Natural killer cell treated with Interleukin-12 subunit alpha and Interleukin-12 subunit beta and Interleukin-15 and Interleukin-18, amount 100 ng/mL, for 72 hours (primary cell): ENCODE results near the gene TRIM24. TPM values are rescaled to one million over a fixed set of nuclear protein-coding genes. Genes with fewer than 3 reads are reported as not detected.
"Not testable (repeated sequence)": the region's sequence is repeated elsewhere in the genome, so short reads cannot be mapped to it uniquely, and the experiment has no call there.

Source experiments
- ATAC-seq, 2 donors: fragments of 150-1000 bp; cut with Tn5 transposase in 1 of 2; sonication (Bioruptor Pico), chemical (Tn5 transposase) in 1 of 2; 2 replicates each; pipeline ENCODE4 v1.10.0; 2021
- DNase-seq: peaks from one replicate; pipeline ENCODE4 v3.0.0; 2022; ENCODE audit warnings: low spot score
- H3K27ac Mint-ChIP-seq, 2 donors: 1 replicate in 1 of 2; 2 replicates in 1 of 2; pipeline ENCODE4 v1.8.0; 2022; ENCODE audit warnings: mixed read lengths in 2 of 2, mild to moderate bottlenecking in 1 of 2, moderate library complexity in 1 of 2
- H3K27me3 Mint-ChIP-seq, 2 donors: 1 replicate in 1 of 2; 2 replicates in 1 of 2; pipeline ENCODE4 v1.8.0; 2022; ENCODE audit warnings: mixed read lengths in 2 of 2
- H3K36me3 Mint-ChIP-seq: one replicate; pipeline ENCODE4 v1.8.0; 2022; ENCODE audit warnings: mixed read lengths
- H3K4me1 Mint-ChIP-seq, 2 donors: 1 replicate in 1 of 2; 2 replicates in 1 of 2; pipeline ENCODE4 v1.8.0; 2022; ENCODE audit warnings: low read depth in 2 of 2, mixed read lengths in 2 of 2, mild to moderate bottlenecking in 1 of 2
- H3K4me3 Mint-ChIP-seq: one replicate; pipeline ENCODE4 v1.8.0; 2022; ENCODE audit warnings: mixed read lengths
- H3K9me3 Mint-ChIP-seq: 2 replicates; pipeline ENCODE4 v1.8.0; 2022; ENCODE audit warnings: mixed read lengths
- total RNA-seq, 2 donors: library from RNA; stranded (reverse); gene quantifications; one replicate each; pipeline ENCODE4 v1.2.3, GENCODE V29; 2022

Gene TRIM24
- total RNA-seq, 2 donors from 2014 or later = 15.2 to 26.2 TPM

- no peaks in the 10 kb centered on the region for H3K9me3 Mint-ChIP-seq
- no peaks in the 10 kb centered on the region for H3K27me3 Mint-ChIP-seq
- no peaks in the 10 kb centered on the region for H3K36me3 Mint-ChIP-seq
- H3K4me3 Mint-ChIP-seq = no peak overlapping the region
- DNase-seq (no peak), ATAC-seq (no peak)
- no peak overlapping the region for H3K27ac Mint-ChIP-seq
- H3K4me1 Mint-ChIP-seq = peaks cover 37% of the 10 kb centered on the region in 2 donors
These were observed 10.5 kb downstream of the TRIM24 start for GRCh38 chr7:138470391-138471157.

- peaks cover 38 to 43% of the 10 kb centered on the region in 2 donors for H3K4me1 Mint-ChIP-seq
- no peaks in the 10 kb centered on the region for H3K27me3 Mint-ChIP-seq
- H3K27ac Mint-ChIP-seq = no peak overlapping the region
- ATAC-seq (no peak), DNase-seq (no peak)
- no peaks in the 10 kb centered on the region for H3K36me3 Mint-ChIP-seq
- no peak overlapping the region for H3K4me3 Mint-ChIP-seq
- H3K9me3 Mint-ChIP-seq = no peaks in the 10 kb centered on the region
These were observed 12.4 kb downstream of the TRIM24 start for GRCh38 chr7:138472292-138473079.

GRCh38 chr7:138475377-138475776, 15.3 kb downstream of the TRIM24 start:
- H3K27ac Mint-ChIP-seq = no peak overlapping the region
- H3K9me3 Mint-ChIP-seq = no peaks in the 10 kb centered on the region
- no peak overlapping the region for H3K4me3 Mint-ChIP-seq
- DNase-seq = no peak
- ATAC-seq = no peak
- H3K27me3 Mint-ChIP-seq = no peaks in the 10 kb centered on the region
- H3K36me3 Mint-ChIP-seq = no peaks in the 10 kb centered on the region
- peaks cover 44 to 50% of the 10 kb centered on the region in 2 donors for H3K4me1 Mint-ChIP-seq

GRCh38 chr7:138477081-138477578, 17.1 kb downstream of the TRIM24 start:
- H3K27me3 Mint-ChIP-seq = no peaks in the 10 kb centered on the region
- H3K4me1 Mint-ChIP-seq = peaks cover 46 to 51% of the 10 kb centered on the region in 2 donors
- H3K9me3 Mint-ChIP-seq = no peaks in the 10 kb centered on the region
- H3K4me3 Mint-ChIP-seq = no peak overlapping the region
- H3K36me3 Mint-ChIP-seq = no peaks in the 10 kb centered on the region
- ATAC-seq (no peak), DNase-seq (no peak)
- H3K27ac Mint-ChIP-seq = no peak overlapping the region

GRCh38 chr7:138477581-138477980, 17.5 kb downstream of the TRIM24 start:
- no peaks in the 10 kb centered on the region for H3K9me3 Mint-ChIP-seq
- H3K4me1 Mint-ChIP-seq = peaks cover 42 to 48% of the 10 kb centered on the region in 2 donors
- no peak overlapping the region for H3K27ac Mint-ChIP-seq
- H3K36me3 Mint-ChIP-seq = no peaks in the 10 kb centered on the region
- no peak overlapping the region for H3K4me3 Mint-ChIP-seq
- DNase-seq = no peak
- no peaks in the 10 kb centered on the region for H3K27me3 Mint-ChIP-seq
- ATAC-seq = no peak

- H3K27me3 Mint-ChIP-seq = no peaks in the 10 kb centered on the region
- H3K4me3 Mint-ChIP-seq = peak overlapping the region; percentile 24
- no peaks in the 10 kb centered on the region for H3K36me3 Mint-ChIP-seq
- no peaks in the 10 kb centered on the region for H3K9me3 Mint-ChIP-seq
- peaks cover 44 to 54% of the 10 kb centered on the region in 2 donors for H3K4me1 Mint-ChIP-seq
- H3K27ac Mint-ChIP-seq = peak overlapping the region; percentile 34 to 71
- ATAC-seq (peak; percentile 73 to 75), DNase-seq (no peak)
These were observed 18.4 kb downstream of the TRIM24 start for GRCh38 chr7:138478499-138478908.

- Mint-ChIP-seq H3K9me3 (no peaks in the 10 kb centered on the region), H3K36me3 (no peaks in the 10 kb centered on the region), H3K4me3 (no peak overlapping the region), H3K27ac (no peak overlapping the region), H3K27me3 (no peaks in the 10 kb centered on the region), H3K4me1 (peaks cover 38 to 46% of the 10 kb centered on the region in 2 donors)
- ATAC-seq = no peak
- no peak for DNase-seq
These were observed 20.5 kb downstream of the TRIM24 start for GRCh38 chr7:138480527-138480926.

GRCh38 chr7:138481447-138482380, 21.7 kb downstream of the TRIM24 start:
- Mint-ChIP-seq H3K27ac (peak overlapping the region in 1 of 2 donors; percentile 39), H3K27me3 (no peaks in the 10 kb centered on the region), H3K4me1 (peaks cover 35 to 43% of the 10 kb centered on the region in 2 donors), H3K36me3 (no peaks in the 10 kb centered on the region), H3K4me3 (peak overlapping the region; percentile 53), H3K9me3 (no peaks in the 10 kb centered on the region)
- ATAC-seq = no peak
- no peak for DNase-seq

- no peak overlapping the region for H3K4me3 Mint-ChIP-seq
- no peaks in the 10 kb centered on the region for H3K9me3 Mint-ChIP-seq
- peak overlapping the region in 1 of 2 donors; percentile 39 for H3K27ac Mint-ChIP-seq
- ATAC-seq (no peak), DNase-seq (no peak)
- H3K4me1 Mint-ChIP-seq = peaks cover 34 to 47% of the 10 kb centered on the region in 2 donors
- no peaks in the 10 kb centered on the region for H3K27me3 Mint-ChIP-seq
- no peaks in the 10 kb centered on the region for H3K36me3 Mint-ChIP-seq
These were observed 23.5 kb downstream of the TRIM24 start for GRCh38 chr7:138483531-138483930.

GRCh38 chr7:138485508-138485907, 25.4 kb downstream of the TRIM24 start:
- not testable (repeated sequence) for H3K27ac Mint-ChIP-seq, H3K9me3 Mint-ChIP-seq, H3K4me3 Mint-ChIP-seq, DNase-seq, H3K27me3 Mint-ChIP-seq, H3K36me3 Mint-ChIP-seq, ATAC-seq
- peaks cover 32 to 50% of the 10 kb centered on the region in 2 donors for H3K4me1 Mint-ChIP-seq

GRCh38 chr7:138489139-138489538, 29.1 kb downstream of the TRIM24 start:
- DNase-seq, H3K36me3 Mint-ChIP-seq, H3K4me3 Mint-ChIP-seq, H3K9me3 Mint-ChIP-seq, H3K27ac Mint-ChIP-seq, ATAC-seq, H3K27me3 Mint-ChIP-seq: not testable (repeated sequence)
- H3K4me1 Mint-ChIP-seq = peaks cover 33 to 50% of the 10 kb centered on the region in 2 donors

GRCh38 chr7:138491612-138492386, 31.7 kb downstream of the TRIM24 start:
- Mint-ChIP-seq H3K4me3 (no peak overlapping the region), H3K36me3 (peaks cover 6% of the 10 kb centered on the region), H3K27ac (no peak overlapping the region), H3K27me3 (no peaks in the 10 kb centered on the region), H3K4me1 (peaks cover 31 to 62% of the 10 kb centered on the region in 2 donors), H3K9me3 (peaks cover 5% of the 10 kb centered on the region)
- ATAC-seq (no peak), DNase-seq (no peak)

GRCh38 chr7:138492423-138492822, 32.4 kb downstream of the TRIM24 start:
- H3K36me3 Mint-ChIP-seq = peaks cover 6% of the 10 kb centered on the region
- peaks cover 5% of the 10 kb centered on the region for H3K9me3 Mint-ChIP-seq
- DNase-seq = no peak
- no peak overlapping the region for H3K27ac Mint-ChIP-seq
- ATAC-seq = no peak
- H3K4me1 Mint-ChIP-seq = peaks cover 31 to 61% of the 10 kb centered on the region in 2 donors
- no peaks in the 10 kb centered on the region for H3K27me3 Mint-ChIP-seq
- H3K4me3 Mint-ChIP-seq = no peak overlapping the region
